HG02588 (cell line): ENCODE data around the gene DNMT3A.
"Not testable (repeated sequence)": the region's sequence is repeated elsewhere in the genome, so short reads cannot be mapped to it uniquely, and the experiment has no call there.

Experiments
- ATAC-seq: cut with Tn5 transposase; IDR thresholded peaks from one replicate; pipeline ENCODE4 v1.9.1; 2021; ENCODE audit warnings: mild to moderate bottlenecking, moderate library complexity; ENCODE audit not compliant: unreplicated experiment

The DNMT3A gene

DNA sequence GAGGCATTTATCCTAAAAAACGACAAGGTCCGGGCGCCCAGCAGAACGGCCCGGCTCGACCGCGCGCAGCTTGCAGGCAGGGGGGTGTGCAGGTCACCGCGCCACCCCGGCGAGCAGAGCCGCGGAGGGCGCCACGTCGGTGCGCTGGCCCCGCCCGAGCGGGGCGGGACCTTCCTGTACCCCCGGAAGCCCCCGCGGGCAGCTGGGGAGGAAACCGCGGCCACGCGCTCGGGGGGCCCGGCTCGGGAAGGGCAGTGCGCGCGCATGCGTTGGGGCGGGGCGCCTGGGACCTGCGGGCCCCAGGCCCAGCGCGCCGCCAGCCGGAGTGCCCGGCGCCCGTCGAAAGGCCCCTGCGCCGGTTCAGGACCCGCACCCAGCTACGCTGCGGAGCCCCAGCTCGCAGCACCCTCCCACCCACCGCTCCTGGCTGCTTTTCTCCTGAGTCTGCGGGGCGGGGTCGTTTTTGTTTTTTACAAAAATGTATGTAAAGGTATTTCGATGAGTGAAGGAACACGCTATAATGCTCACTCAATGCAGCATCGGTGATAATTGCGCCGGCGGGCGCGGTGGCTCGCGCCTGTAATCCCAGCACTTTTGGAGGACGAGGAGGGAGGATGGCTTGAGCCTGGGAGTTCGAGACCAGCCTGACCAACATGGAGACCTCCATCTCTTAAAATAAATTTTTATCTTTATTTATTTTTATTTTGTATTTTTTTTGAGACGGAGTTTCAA is 125.6 kb downstream of the DNMT3A start:
- ATAC-seq: peak; percentile 65

DNA sequence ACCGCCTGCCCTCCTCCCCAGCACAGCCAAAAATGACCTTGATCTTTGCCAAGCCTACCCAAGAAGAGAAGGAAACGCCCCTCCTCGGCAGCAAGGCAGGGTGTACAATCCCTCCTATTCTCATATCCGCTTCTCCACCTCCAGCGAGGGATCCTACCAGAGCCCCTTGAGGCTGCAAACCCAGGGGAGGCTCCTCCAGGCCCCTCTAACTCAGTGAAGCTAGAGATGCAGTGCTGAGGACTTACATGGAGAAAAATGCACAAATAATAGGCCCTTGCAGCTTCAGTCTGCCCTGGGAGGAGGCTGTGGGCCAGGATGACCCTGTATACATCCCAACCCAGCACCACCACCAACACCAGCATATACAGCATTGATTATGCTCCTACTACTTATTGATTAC is 126.5 kb downstream of the DNMT3A start:
- no peak for ATAC-seq

- no peak for ATAC-seq
Observed at GRCh38 chr2:25213229-25213628, 128.5 kb downstream of the DNMT3A start.

DNA sequence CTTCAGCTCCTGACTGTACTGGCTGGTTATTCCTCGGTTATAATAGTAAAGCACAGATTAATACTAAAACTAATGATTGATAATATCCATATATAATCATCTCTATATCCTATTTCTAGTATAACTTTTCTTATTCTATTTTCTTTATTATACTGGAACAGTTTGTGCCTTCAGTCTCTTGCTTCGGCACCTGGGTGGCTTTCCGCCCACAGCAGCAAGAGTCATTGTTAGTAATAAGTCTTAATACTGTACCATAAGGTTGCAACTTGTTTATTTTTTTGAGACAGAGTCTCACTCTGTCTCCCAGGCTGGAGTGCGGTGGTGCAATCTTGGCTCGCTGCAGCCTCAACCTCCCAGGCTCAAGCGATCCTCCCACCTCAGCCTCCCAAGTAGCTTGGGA is 130.8 kb downstream of the DNMT3A start:
- ATAC-seq: not testable (repeated sequence)

DNA sequence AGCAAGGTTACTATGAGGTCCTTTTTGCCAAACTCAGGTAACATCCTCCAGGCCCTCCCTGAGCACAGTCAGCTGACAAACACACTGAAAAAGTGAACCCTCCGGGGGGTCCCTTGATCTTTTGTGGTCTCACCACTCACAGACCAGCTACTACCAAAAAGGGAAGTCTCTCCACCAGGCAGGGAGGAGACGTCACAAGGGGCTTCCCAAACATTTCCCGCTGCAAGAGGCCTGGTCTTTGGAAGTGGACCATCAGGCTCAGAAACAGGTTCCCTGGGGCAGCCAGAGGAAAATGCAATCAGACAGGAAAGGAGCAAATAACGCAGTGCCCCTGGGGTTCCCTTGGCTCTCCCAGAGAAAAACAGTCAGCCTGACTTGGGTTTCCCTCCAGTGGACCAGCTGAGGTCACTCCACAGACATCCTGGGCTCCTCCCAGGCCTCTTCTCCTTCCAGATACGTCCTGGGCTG is 134.6 kb downstream of the DNMT3A start:
- ATAC-seq: no peak

DNA sequence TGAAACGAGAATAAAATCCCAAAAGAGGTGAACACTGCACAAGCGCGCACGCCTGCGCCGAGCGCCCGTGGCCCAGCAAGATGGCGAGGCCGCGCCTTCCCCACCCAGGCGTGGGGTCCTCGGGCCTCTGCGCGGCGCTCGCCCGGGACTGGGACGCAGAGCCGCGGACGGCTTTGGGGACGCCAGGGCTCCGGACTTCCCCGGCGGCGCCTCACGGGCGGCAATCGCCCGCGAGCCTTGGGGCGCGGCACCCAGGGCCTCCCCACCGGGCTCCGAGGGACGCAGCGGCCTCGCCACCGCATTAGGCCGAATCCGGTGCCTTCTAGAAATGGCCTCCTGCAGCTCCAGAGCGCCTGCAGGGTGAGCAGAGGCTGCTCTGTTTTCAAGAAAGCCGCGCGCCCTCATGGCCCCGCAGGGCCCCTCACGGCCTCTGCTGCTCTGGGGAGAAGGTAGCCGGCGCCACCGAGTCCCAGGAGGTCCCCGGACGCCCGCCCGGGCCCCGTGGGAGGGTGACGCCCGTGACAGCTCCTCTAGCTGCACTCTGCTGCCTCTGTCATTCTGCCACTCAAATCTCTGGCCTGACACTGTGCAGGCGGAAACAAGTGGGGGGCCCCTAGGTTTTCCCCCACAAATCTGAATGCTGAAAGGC is 137.4 kb downstream of the DNMT3A start:
- peak; percentile 44 for ATAC-seq

DNA sequence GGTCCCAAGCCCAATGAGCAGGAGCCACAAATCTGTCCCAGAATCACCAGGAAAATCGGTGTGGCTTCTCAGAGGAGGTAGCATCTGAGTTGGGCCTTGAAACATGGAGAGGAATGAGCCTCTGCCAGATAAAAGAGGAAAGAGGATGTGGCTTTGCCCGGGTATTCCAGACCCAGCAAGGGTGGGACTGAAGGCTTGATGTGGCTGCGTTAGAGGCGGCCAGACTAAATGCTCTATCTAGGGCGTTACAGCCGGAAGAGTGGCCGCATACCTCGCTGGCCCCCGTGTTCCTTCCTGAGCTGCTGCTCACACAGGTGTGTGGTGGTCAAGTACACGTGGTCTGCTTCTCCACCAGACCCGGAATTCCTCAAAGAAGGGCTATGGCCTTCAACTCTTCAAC is 139.4 kb downstream of the DNMT3A start:
- ATAC-seq: no peak

DNA sequence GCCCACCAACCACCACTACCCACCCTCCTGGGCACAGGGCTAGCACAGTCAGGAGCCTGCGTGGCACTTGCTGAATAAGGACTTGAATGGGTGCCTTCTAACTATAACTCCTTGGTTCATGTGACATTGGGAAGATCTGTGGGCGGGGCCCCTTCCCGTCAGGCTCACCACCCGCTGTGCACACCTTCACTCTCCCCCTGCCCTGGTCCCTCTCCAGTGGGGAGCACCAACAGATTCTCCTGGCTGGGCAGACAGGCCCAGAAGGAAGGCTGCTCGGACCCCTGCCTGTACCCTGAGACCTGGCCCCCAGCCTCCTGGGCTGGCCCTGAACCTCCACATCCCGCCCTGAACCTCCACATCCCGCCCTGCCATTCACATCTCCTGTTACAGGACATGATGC is 139.9 kb downstream of the DNMT3A start:
- ATAC-seq: no peak

- ATAC-seq: no peak
Observed at GRCh38 chr2:25201265-25201664, 140.5 kb downstream of the DNMT3A start.

- ATAC-seq: no peak
Observed at GRCh38 chr2:25198576-25198975, 143.1 kb downstream of the DNMT3A start.

DNA sequence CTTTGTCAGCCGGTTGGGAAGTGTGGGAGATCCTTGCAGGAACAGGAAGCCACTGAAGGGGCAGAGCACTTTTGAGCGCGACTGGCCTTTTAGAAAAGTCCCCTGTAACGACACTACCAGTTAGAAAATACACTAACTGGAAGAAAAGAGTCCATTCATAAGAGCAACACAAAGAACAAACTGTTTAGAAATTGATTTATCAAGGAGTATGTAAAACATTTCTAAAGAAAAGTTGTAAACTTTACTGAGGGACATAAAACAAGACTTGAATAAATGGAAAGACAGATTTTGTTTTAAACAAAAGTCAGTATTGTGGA is 143.6 kb downstream of the DNMT3A start:
- ATAC-seq: no peak

DNA sequence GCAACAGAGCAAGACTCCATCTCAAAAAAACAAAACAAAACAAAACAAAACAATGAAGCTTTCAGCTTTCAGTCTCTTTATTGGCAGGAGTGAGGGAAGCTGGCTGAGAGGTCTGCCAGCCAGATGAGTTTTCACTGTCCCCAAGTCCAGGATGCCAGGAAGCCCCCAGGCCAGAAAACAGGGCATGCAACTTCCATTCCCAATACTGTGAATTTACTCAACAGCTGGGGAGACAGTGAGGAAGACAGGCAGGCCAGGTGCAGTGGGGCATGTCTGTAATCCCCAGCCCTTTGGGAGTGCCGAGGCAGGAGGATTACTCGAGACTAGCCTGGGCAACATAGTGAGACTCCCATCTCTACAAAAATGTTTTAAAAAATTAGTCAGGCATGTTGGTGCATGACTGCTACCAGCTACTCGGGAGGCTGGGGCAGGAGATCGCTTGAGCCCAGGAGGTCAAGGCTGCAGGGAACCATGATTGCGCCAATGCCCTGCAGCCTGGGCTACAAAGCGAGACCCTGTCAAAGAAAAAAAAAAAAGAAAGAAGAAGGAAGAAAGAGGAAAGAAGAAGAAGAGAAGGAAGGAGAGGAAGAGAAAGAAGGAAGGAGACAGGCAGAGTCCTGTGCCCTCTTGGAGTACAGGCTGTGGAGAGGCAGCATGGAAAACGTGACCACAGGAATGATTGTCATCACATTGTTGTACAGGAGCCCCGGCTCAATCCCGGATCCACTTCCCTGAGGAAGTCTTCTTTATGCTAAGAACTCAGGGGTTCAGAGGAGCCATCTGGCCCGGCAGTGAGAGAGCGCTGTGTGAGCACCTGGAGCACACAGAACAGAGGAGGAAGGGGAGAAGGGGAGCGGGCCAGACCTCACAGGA is 144.2 kb downstream of the DNMT3A start:
- no peak for ATAC-seq

GRCh38 chr2:25194576-25195122 is 147.1 kb downstream of the DNMT3A start:
- no peak for ATAC-seq

DNA sequence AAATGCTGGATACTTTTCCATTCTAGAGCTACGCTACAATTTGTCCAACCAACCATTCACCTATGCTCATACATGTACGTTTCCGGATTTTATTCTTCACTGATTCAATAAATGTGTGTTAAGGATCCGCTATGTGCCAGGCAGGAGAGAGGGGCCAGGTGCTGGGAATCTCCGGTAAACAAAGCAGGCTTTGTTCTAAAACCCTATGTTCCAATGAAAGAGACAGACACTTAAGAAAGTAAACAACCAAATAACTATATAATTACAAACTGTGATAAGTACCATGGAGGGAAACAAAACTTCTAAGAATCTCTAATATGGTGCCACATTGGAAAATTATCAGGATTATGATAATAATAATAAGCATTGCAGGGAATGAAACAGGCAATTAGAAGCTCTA is 151.2 kb downstream of the DNMT3A start:
- ATAC-seq: no peak

- no peak for ATAC-seq
Observed at GRCh38 chr2:25188405-25188804, 153.3 kb downstream of the DNMT3A start.

DNA sequence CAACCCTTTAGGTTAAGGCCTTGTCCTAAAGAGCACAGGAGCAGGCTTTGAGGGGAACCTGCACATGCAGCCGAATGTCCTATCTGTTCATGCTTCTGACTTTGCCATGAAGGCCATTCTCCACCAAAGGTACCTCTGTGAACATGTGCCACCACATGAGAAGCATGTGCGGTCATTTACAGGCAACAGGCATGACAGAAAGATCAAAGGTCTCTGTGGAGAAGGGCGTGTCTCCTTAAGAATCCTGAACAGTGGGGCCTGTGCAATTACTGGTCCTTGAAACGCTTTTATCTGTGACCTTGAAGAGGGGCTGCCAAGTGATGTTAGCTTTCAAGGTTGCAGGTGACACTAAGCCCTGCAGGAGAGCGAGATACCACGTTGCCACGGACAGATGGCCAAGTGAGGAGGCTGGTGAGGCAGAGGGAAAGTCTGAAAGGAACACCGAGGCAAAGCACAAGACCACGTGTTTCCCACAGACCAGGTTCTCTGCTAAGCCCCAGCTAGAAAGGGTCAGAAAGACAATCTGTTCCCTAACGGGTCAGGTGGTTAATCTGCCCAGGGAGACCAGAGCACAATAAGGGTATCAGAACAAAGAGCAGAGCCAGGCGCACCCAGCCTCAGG is 153.9 kb downstream of the DNMT3A start:
- ATAC-seq: no peak

DNA sequence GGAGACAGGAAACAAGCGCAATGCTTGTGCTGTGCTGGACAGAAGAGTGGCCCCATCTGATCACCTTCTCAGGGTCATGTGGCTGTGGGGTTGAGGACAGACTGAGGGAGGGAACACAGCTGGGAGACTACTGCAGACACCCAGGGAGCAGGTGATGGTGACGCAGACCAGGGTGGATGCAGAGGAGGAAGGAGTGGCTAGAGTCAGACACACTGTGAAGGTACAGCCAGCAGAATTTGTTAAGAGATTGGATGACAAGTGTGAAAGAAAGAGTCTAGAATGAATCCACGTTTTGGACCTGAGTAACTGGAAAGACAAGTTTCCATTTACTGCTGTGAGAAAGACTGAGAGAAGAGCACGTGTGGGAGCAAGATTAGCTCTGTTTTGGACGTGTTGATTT is 157.5 kb downstream of the DNMT3A start:
- no peak for ATAC-seq

- no peak for ATAC-seq
Observed at GRCh38 chr2:25178976-25179375, 162.7 kb downstream of the DNMT3A start.
